Panc1 (cell line): Measurements from ENCODE around the gene RAD9B.

Experiments
- POLR2AphosphoS5 ChIP-seq: IDR thresholded peaks from 2 replicates; pipeline ENCODE4 v1.6.1; 2012; ENCODE audit warnings: mild to moderate bottlenecking, low read depth, low read length, moderate library complexity
- SIN3A ChIP-seq: IDR thresholded peaks from 2 replicates; pipeline ENCODE4 v1.6.1; 2012; ENCODE audit warnings: low read depth, mild to moderate bottlenecking, low read length, moderate library complexity, borderline replicate concordance; ENCODE audit not compliant: insufficient read depth
- TF ChIP-seq, protein P1 (sequence below): fragments of 450-650 bp; IDR thresholded peaks from 2 replicates; pipeline ENCODE4 v1.5.1; 2017; ENCODE audit warnings: mild to moderate bottlenecking
- TF ChIP-seq, protein P2 (sequence below), 2 experiments: IDR thresholded peaks; 2 replicates each; pipeline ENCODE4 v1.6.1; 2011 to 2012; ENCODE audit warnings: low read depth in 2 of 2, control low read depth in 1 of 2, low read length in 1 of 2, mild to moderate bottlenecking in 1 of 2, moderate library complexity in 1 of 2; ENCODE audit not compliant: insufficient read depth in 1 of 2

DNA sequence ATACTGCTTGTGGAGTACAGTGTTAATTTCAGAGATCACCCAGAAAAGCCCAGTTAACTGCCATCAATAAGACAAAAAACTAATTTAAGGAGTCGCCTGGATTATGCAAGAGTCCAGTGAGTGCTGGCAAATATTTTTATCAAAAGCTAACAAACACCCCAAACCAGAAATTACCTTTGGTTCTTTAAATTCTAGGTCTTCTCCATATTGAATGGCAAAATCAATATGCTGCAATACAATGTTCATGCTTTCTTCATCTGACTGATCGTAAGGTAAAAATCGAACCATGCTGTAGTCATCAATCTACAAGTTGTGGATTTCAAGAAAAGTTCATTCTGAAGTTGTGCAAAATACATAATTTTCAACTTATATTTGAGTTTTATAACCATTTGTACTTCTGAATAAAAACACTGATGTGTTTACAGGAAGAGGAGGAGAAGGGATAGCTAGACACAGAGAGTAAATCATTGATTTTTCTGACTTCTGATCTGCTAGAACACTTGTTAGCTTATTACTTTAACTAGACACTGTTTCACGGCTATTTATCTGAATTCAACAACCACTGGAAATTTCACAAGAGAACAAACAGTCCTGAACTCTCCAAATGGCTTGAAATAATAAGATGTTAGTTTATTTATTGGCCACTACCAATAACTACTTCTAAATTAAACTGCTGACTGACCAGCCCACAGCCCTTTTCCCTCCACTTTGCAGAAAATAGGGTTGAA lies 48.4 kb upstream of the RAD9B start:
- no peak for TF ChIP-seq POLR2AphosphoS5
- TF ChIP-seq, protein P1, sequence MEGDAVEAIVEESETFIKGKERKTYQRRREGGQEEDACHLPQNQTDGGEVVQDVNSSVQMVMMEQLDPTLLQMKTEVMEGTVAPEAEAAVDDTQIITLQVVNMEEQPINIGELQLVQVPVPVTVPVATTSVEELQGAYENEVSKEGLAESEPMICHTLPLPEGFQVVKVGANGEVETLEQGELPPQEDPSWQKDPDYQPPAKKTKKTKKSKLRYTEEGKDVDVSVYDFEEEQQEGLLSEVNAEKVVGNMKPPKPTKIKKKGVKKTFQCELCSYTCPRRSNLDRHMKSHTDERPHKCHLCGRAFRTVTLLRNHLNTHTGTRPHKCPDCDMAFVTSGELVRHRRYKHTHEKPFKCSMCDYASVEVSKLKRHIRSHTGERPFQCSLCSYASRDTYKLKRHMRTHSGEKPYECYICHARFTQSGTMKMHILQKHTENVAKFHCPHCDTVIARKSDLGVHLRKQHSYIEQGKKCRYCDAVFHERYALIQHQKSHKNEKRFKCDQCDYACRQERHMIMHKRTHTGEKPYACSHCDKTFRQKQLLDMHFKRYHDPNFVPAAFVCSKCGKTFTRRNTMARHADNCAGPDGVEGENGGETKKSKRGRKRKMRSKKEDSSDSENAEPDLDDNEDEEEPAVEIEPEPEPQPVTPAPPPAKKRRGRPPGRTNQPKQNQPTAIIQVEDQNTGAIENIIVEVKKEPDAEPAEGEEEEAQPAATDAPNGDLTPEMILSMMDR, result no peak
- TF ChIP-seq, protein P2, sequence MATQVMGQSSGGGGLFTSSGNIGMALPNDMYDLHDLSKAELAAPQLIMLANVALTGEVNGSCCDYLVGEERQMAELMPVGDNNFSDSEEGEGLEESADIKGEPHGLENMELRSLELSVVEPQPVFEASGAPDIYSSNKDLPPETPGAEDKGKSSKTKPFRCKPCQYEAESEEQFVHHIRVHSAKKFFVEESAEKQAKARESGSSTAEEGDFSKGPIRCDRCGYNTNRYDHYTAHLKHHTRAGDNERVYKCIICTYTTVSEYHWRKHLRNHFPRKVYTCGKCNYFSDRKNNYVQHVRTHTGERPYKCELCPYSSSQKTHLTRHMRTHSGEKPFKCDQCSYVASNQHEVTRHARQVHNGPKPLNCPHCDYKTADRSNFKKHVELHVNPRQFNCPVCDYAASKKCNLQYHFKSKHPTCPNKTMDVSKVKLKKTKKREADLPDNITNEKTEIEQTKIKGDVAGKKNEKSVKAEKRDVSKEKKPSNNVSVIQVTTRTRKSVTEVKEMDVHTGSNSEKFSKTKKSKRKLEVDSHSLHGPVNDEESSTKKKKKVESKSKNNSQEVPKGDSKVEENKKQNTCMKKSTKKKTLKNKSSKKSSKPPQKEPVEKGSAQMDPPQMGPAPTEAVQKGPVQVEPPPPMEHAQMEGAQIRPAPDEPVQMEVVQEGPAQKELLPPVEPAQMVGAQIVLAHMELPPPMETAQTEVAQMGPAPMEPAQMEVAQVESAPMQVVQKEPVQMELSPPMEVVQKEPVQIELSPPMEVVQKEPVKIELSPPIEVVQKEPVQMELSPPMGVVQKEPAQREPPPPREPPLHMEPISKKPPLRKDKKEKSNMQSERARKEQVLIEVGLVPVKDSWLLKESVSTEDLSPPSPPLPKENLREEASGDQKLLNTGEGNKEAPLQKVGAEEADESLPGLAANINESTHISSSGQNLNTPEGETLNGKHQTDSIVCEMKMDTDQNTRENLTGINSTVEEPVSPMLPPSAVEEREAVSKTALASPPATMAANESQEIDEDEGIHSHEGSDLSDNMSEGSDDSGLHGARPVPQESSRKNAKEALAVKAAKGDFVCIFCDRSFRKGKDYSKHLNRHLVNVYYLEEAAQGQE (IDR thresholded peaks at IDR 0.05; ENCODE audit: insufficient read depth in 1 of 2, low read depth in 2 of 2, low read length in 1 of 2), result no peak
- no peak for TF ChIP-seq SIN3A
